Mucosa of stomach (tissue), 1 donor: ENCODE measurements around the gene RNF224.

ENCODE experiments used
- H3K27me3 ChIP-seq: one replicate; pipeline ENCODE4 v1.7.0; 2013; ENCODE audit warnings: mild to moderate bottlenecking, low read length; ENCODE audit not compliant: control insufficient read depth, insufficient read depth
- H3K36me3 ChIP-seq: one replicate; pipeline ENCODE4 v1.7.0; 2013; ENCODE audit warnings: low read length; ENCODE audit not compliant: control insufficient read depth, insufficient read depth
- H3K4me1 ChIP-seq: one replicate; pipeline ENCODE4 v1.7.0; 2013; ENCODE audit warnings: mild to moderate bottlenecking, low read length; ENCODE audit not compliant: control insufficient read depth, insufficient read depth
- H3K4me3 ChIP-seq: one replicate; pipeline ENCODE4 v1.7.0; 2013; ENCODE audit warnings: low read length
- H3K9ac ChIP-seq: one replicate; pipeline ENCODE4 v1.7.0; 2013; ENCODE audit warnings: mild to moderate bottlenecking, low read length, moderate library complexity
- H3K9me3 ChIP-seq: one replicate; pipeline ENCODE4 v1.7.0; 2013; ENCODE audit warnings: mild to moderate bottlenecking, low read length, moderate library complexity; ENCODE audit not compliant: control insufficient read depth
- donor health status: Pancreatic carcinoma.

RNF224 gene

GRCh38 chr9:137206602-137207001 is 20.7 kb upstream of the RNF224 start:
- no peak overlapping the region for H3K4me3 ChIP-seq
- no peaks in the 10 kb centered on the region for H3K9me3 ChIP-seq
- no peaks in the 10 kb centered on the region for H3K27me3 ChIP-seq
- no peaks in the 10 kb centered on the region for H3K36me3 ChIP-seq
- H3K9ac ChIP-seq: peak overlapping the region; percentile 86
- peaks cover 20% of the 10 kb centered on the region for H3K4me1 ChIP-seq

GRCh38 chr9:137211532-137211931 is 15.8 kb upstream of the RNF224 start:
- H3K27me3 ChIP-seq: no peaks in the 10 kb centered on the region
- H3K4me3 ChIP-seq: no peak overlapping the region
- no peaks in the 10 kb centered on the region for H3K9me3 ChIP-seq
- H3K36me3 ChIP-seq: no peaks in the 10 kb centered on the region
- H3K4me1 ChIP-seq: peaks cover 5% of the 10 kb centered on the region
- H3K9ac ChIP-seq: no peak overlapping the region

- Histone ChIP-seq H3K4me3 (no peak overlapping the region), H3K9me3 (no peaks in the 10 kb centered on the region), H3K27me3 (no peaks in the 10 kb centered on the region), H3K9ac (no peak overlapping the region), H3K4me1 (peaks cover 7% of the 10 kb centered on the region), H3K36me3 (no peaks in the 10 kb centered on the region)
These were observed 14.8 kb upstream of the RNF224 start for GRCh38 chr9:137212520-137212919.

- peaks cover 9% of the 10 kb centered on the region for H3K4me1 ChIP-seq
- no peaks in the 10 kb centered on the region for H3K27me3 ChIP-seq
- no peaks in the 10 kb centered on the region for H3K36me3 ChIP-seq
- H3K4me3 ChIP-seq: no peak overlapping the region
- H3K9me3 ChIP-seq: no peaks in the 10 kb centered on the region
- H3K9ac ChIP-seq: no peak overlapping the region
These were observed 13.9 kb upstream of the RNF224 start for GRCh38 chr9:137213160-137214060.

- Histone ChIP-seq H3K4me3 (no peak overlapping the region), H3K9ac (no peak overlapping the region), H3K9me3 (no peaks in the 10 kb centered on the region), H3K27me3 (no peaks in the 10 kb centered on the region), H3K36me3 (no peaks in the 10 kb centered on the region), H3K4me1 (peaks cover 19% of the 10 kb centered on the region)
These were observed 12.7 kb upstream of the RNF224 start for GRCh38 chr9:137214620-137215019.

- Histone ChIP-seq H3K4me1 (peaks cover 27% of the 10 kb centered on the region), H3K9me3 (no peaks in the 10 kb centered on the region), H3K27me3 (no peaks in the 10 kb centered on the region), H3K36me3 (no peaks in the 10 kb centered on the region), H3K4me3 (no peak overlapping the region), H3K9ac (no peak overlapping the region)
These were observed 11.9 kb upstream of the RNF224 start for GRCh38 chr9:137215196-137215986.

DNA sequence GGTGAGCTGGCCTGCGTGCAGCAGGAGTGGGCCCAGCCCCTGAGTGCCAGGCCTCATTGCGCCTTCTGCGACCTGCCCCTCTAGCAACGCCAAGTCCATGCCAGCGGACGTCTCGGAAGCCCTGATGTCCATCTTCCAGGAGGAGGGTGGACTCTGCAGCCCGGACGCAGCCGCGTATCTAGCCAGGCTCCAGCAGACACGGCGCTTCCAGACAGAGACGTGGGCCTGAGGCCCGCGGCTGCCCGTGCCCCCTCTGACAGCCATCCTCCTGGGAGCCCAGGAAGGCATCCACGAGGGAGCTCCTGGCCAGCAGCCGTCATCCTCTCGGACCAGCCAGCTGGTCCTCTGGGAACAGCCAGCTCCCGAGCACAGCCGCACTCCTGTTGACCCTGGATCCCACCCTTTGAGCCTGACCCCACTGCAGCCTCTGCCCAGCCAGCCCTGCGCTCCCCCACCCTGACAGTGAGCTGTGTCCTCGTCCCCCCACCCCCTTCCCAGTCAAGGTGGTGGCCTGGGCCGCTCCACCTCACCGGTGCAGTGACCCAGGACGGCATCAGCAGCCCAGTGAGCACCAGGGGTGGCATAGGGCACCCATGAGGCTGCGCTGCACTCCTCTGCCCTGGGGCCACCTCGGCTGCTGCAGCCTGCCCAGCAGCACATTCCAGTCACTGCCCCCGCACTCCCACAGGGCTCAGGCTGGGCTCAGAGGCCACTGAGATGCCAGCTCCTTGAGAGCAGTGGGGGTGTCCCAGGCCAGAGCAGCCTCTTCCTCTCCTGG is 10.9 kb upstream of the RNF224 start:
- no peak overlapping the region for H3K4me3 ChIP-seq
- H3K36me3 ChIP-seq: no peaks in the 10 kb centered on the region
- peak overlapping the region; percentile 53 for H3K9ac ChIP-seq
- no peaks in the 10 kb centered on the region for H3K27me3 ChIP-seq
- peaks cover 30% of the 10 kb centered on the region for H3K4me1 ChIP-seq
- no peaks in the 10 kb centered on the region for H3K9me3 ChIP-seq

- Histone ChIP-seq H3K27me3 (no peaks in the 10 kb centered on the region), H3K36me3 (no peaks in the 10 kb centered on the region), H3K9ac (peak overlapping the region; percentile 79), H3K4me1 (peaks cover 30% of the 10 kb centered on the region), H3K4me3 (peak overlapping the region; percentile 66), H3K9me3 (no peaks in the 10 kb centered on the region)
These were observed 9.8 kb upstream of the RNF224 start for GRCh38 chr9:137217276-137218211.

DNA sequence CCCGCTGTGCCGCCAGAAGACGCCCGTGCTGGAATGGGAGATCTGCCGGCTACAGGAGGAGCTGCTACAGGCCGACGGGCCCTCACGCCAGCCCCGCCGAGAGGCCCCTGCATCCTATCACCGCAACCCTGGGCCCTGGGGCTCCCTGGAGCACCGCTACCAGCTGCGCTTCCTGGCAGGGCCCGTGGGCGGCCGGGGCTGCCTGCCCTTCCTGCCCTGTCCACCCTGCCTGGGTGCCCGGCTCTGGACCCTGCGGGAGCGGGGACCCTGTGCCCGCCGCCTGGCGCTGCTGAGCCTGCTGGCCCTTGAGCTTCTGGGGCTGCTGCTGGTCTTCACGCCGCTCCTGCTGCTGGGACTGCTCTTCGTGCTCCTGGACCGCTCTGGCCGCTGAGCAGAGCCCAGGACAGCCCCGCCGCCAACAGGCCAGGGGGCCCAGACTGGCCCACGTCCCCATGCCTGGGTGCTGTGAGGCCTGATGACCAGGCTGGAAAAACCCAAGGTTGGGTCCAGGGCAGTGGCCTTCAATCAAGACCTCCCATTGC is 9.0 kb upstream of the RNF224 start:
- H3K9ac ChIP-seq: peak overlapping the region; percentile 79
- no peaks in the 10 kb centered on the region for H3K36me3 ChIP-seq
- H3K4me3 ChIP-seq: peak overlapping the region; percentile 71
- no peaks in the 10 kb centered on the region for H3K27me3 ChIP-seq
- no peaks in the 10 kb centered on the region for H3K9me3 ChIP-seq
- H3K4me1 ChIP-seq: peaks cover 36% of the 10 kb centered on the region

DNA sequence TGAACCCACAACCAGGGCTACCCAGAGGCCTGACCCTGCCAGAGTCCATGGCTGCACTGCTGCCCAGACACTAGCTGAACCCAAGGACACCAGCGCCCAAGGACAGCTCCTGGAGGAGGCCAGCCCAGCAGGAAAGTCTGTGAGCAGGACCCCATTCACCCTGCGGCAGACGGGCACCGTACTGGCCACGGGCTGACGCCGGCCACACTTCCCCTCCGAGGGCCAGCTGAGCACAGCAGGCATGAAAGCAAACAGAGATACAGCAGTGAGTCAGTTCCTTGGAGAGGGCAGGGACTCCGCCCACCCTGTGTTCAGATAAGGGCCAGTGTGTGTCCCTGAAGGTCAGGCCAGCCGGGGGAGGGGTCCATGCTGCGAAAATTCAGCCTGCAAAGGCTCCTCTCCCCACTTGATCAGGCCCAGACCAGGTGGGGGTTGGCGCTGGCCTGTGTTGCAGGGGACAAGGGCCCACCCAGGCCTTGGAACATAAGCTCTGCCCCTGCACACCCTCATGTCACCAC is 8.5 kb upstream of the RNF224 start:
- Histone ChIP-seq H3K27me3 (no peaks in the 10 kb centered on the region), H3K9me3 (no peaks in the 10 kb centered on the region), H3K4me1 (peaks cover 37% of the 10 kb centered on the region), H3K36me3 (no peaks in the 10 kb centered on the region), H3K4me3 (peak overlapping the region; percentile 71), H3K9ac (peak overlapping the region; percentile 79)
